Astrocyte (in vitro differentiated cells and primary cell): ENCODE measurements around the gene CCDC190. TPM values are rescaled to one million over a fixed set of nuclear protein-coding genes. Genes with fewer than 3 reads are reported as not detected.

Experiments
- DNase-seq: peaks from one replicate; pipeline ENCODE4 v3.0.0-alpha.2; 2010; ENCODE audit warnings: low read depth
- FAIRE-seq: peaks from 2 replicates; lab custom pipeline; 2011; peaks lifted over from hg19 to GRCh38; lab: Jason Lieb, UNC
- H2AFZ ChIP-seq: 2 replicates; pipeline ENCODE4 v1.6.0; 2012; ENCODE audit warnings: low read depth, low read length, inconsistent platforms
- H3K27ac ChIP-seq: 2 replicates; pipeline ENCODE4 v1.5.1; 2011; ENCODE audit warnings: low read depth, low read length, inconsistent platforms
- H3K27me3 ChIP-seq: 2 replicates; pipeline ENCODE4 v1.6.0; 2011; ENCODE audit warnings: low read length, inconsistent platforms; ENCODE audit not compliant: insufficient read depth
- H3K36me3 ChIP-seq: 2 replicates; pipeline ENCODE4 v1.5.1; 2011; ENCODE audit warnings: low read length, inconsistent platforms; ENCODE audit not compliant: insufficient read depth
- H3K4me1 ChIP-seq: 2 replicates; pipeline ENCODE4 v1.5.1; 2011; ENCODE audit warnings: low read length, inconsistent platforms; ENCODE audit not compliant: insufficient read depth
- H3K4me2 ChIP-seq: 2 replicates; pipeline ENCODE4 v1.6.0; 2012; ENCODE audit warnings: low read length, inconsistent platforms
- H3K4me3 ChIP-seq: 2 replicates; pipeline ENCODE4 v1.5.1; 2011; ENCODE audit warnings: low read depth, mild to moderate bottlenecking, low read length, inconsistent platforms; ENCODE audit not compliant: insufficient read depth
- H3K79me2 ChIP-seq: 2 replicates; pipeline ENCODE4 v1.6.0; 2012; ENCODE audit warnings: mild to moderate bottlenecking, low read length, inconsistent platforms; ENCODE audit not compliant: insufficient read depth
- H3K9ac ChIP-seq: 2 replicates; pipeline ENCODE4 v1.6.0; 2012; ENCODE audit warnings: mild to moderate bottlenecking, low read length, inconsistent platforms
- H3K9me3 ChIP-seq: 2 replicates; pipeline ENCODE4 v1.5.1; 2012; ENCODE audit warnings: low read depth, mild to moderate bottlenecking, low read length, inconsistent platforms; ENCODE audit not compliant: insufficient read depth
- H4K20me1 ChIP-seq: 2 replicates; pipeline ENCODE4 v1.6.0; 2012; ENCODE audit warnings: low read length, inconsistent platforms; ENCODE audit not compliant: insufficient read depth
- H3K27ac Mint-ChIP-seq: one replicate; pipeline ENCODE4 v1.8.0; 2021; ENCODE audit warnings: mild to moderate bottlenecking, mixed read lengths; ENCODE audit not compliant: unreplicated experiment
- H3K27me3 Mint-ChIP-seq: one replicate; pipeline ENCODE4 v1.8.0; 2021; ENCODE audit warnings: low read depth, mixed read lengths; ENCODE audit not compliant: unreplicated experiment
- H3K36me3 Mint-ChIP-seq: one replicate; pipeline ENCODE4 v1.8.0; 2021; ENCODE audit warnings: low read depth, mixed read lengths; ENCODE audit not compliant: unreplicated experiment
- H3K4me1 Mint-ChIP-seq: one replicate; pipeline ENCODE4 v1.8.0; 2021; ENCODE audit warnings: low read depth, mixed read lengths; ENCODE audit not compliant: unreplicated experiment
- H3K4me3 Mint-ChIP-seq: one replicate; pipeline ENCODE4 v1.8.0; 2021; ENCODE audit warnings: mild to moderate bottlenecking, moderate library complexity, mixed read lengths; ENCODE audit not compliant: unreplicated experiment
- H3K9me3 Mint-ChIP-seq: one replicate; pipeline ENCODE4 v1.8.0; 2021; ENCODE audit warnings: mild to moderate bottlenecking, mixed read lengths; ENCODE audit not compliant: unreplicated experiment
- EZH2 ChIP-seq: IDR thresholded peaks from 2 replicates; pipeline ENCODE4 v1.6.1; 2012; ENCODE audit warnings: mild to moderate bottlenecking, low read length, inconsistent platforms; ENCODE audit not compliant: insufficient read depth
- total RNA-seq: library from RNA; stranded (reverse); gene quantifications from 2 replicates; pipeline ENCODE4 v1.2.1, GENCODE V29; 2021
- TF ChIP-seq, protein P1 (sequence below): IDR thresholded peaks from 2 replicates; pipeline ENCODE4 v1.5.1; 2011; ENCODE audit warnings: low read depth, mild to moderate bottlenecking, inconsistent platforms, low read length, moderate library complexity; ENCODE audit not compliant: insufficient read depth

CCDC190 gene
- total RNA-seq, 1 donor from 2014 or later: not detected

DNA sequence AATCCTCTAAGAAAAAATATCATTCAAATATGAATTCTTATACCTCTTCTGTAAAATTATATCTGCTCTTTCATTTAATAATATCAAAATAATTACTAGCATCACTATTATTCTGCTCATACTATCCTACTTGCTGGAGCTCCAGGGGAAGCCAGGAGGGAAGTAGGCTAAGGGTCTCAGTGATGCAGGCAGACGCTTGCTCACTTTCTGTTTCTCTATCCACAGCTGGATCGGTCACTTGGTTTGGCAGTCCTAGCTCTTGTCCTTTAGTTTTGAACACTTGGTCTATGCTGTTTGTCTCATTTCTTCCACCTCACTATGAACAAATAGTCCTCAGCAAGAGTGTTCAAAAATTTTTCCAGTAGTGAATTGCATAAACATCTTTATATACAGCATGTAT, 11.3 kb downstream of the CCDC190 start:
- Histone ChIP-seq H4K20me1 (no peaks in the 10 kb centered on the region), H3K4me2 (no peak overlapping the region), H3K79me2 (no peaks in the 10 kb centered on the region), H3K27me3 (no peaks in the 10 kb centered on the region), H3K9me3 (no peaks in the 10 kb centered on the region), H3K4me1 (peaks cover 16% of the 10 kb centered on the region), H3K4me3 (no peak overlapping the region), H3K36me3 (no peaks in the 10 kb centered on the region), H2AFZ (no peak overlapping the region), H3K9ac (no peak overlapping the region), H3K27ac (no peak overlapping the region)
- Mint-ChIP-seq H3K27me3 (no peaks in the 10 kb centered on the region), H3K4me3 (no peak overlapping the region), H3K27ac (no peak overlapping the region), H3K36me3 (no peaks in the 10 kb centered on the region), H3K9me3 (no peaks in the 10 kb centered on the region), H3K4me1 (peaks cover 1% of the 10 kb centered on the region)
- TF ChIP-seq, protein P1, sequence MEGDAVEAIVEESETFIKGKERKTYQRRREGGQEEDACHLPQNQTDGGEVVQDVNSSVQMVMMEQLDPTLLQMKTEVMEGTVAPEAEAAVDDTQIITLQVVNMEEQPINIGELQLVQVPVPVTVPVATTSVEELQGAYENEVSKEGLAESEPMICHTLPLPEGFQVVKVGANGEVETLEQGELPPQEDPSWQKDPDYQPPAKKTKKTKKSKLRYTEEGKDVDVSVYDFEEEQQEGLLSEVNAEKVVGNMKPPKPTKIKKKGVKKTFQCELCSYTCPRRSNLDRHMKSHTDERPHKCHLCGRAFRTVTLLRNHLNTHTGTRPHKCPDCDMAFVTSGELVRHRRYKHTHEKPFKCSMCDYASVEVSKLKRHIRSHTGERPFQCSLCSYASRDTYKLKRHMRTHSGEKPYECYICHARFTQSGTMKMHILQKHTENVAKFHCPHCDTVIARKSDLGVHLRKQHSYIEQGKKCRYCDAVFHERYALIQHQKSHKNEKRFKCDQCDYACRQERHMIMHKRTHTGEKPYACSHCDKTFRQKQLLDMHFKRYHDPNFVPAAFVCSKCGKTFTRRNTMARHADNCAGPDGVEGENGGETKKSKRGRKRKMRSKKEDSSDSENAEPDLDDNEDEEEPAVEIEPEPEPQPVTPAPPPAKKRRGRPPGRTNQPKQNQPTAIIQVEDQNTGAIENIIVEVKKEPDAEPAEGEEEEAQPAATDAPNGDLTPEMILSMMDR: no peak
- TF ChIP-seq EZH2: no peak
- no peak for FAIRE-seq
- no peak for DNase-seq

DNA sequence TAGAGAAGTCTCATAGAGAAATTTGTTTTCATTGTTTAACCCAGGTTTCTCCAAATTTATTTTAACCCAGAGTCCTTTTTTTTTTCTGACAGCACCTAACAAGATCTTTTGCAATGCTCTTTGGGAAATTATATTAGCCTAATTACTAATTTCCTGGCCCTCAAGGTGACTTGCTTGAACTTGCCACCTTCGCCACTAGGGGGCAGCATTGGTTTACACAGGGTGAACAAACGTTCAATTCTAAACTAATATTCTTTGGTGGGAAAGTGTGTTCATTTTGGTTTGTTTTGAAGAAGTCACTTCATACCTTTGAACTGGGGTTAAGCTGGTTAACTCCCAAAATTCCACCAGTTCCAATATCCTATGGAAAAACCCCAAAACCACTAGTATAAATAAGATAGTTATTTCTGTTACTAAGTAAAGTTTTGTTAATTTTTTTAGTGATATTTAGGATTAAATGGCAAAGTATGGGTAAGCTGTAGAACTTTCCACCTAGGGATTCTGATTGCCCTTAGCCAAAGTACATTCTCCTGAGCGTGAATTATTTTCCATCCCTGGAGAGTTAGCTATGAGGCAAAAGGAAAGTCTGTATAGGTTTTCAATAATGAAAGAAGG, 13.0 kb downstream of the CCDC190 start:
- Mint-ChIP-seq H3K4me3 (no peak overlapping the region), H3K4me1 (peaks cover 1% of the 10 kb centered on the region), H3K36me3 (no peaks in the 10 kb centered on the region), H3K27ac (no peak overlapping the region), H3K9me3 (no peaks in the 10 kb centered on the region), H3K27me3 (no peaks in the 10 kb centered on the region)
- H3K4me2 ChIP-seq: no peak overlapping the region
- peaks cover 10% of the 10 kb centered on the region for H3K4me1 ChIP-seq
- no peaks in the 10 kb centered on the region for H3K9me3 ChIP-seq
- no peaks in the 10 kb centered on the region for H4K20me1 ChIP-seq
- FAIRE-seq (peak; percentile 96), DNase-seq (peak; percentile 50)
- no peak overlapping the region for H3K4me3 ChIP-seq
- no peak overlapping the region for H3K27ac ChIP-seq
- H2AFZ ChIP-seq: no peak overlapping the region
- no peak for TF ChIP-seq EZH2
- TF ChIP-seq, protein P1: peak; percentile 97
- no peaks in the 10 kb centered on the region for H3K79me2 ChIP-seq
- H3K9ac ChIP-seq: no peak overlapping the region
- no peaks in the 10 kb centered on the region for H3K36me3 ChIP-seq
- no peaks in the 10 kb centered on the region for H3K27me3 ChIP-seq
